GM12872 (cell line): Measurements from ENCODE around the gene LARP1B.

ENCODE experiments used
- TF ChIP-seq, protein P1 (sequence below): IDR thresholded peaks from 3 replicates; pipeline ENCODE4 v1.5.1; 2011; ENCODE audit warnings: low read depth, mild to moderate bottlenecking, low read length, moderate library complexity; ENCODE audit not compliant: insufficient read depth

The LARP1B gene

GRCh38 chr4:128060699-128061565, at the start of gene LARP1B:
LARP1B (plus strand) TSS chr4:128061312; CDS start chr4:128074952, 13,640 bp downstream.
- TF ChIP-seq, protein P1, sequence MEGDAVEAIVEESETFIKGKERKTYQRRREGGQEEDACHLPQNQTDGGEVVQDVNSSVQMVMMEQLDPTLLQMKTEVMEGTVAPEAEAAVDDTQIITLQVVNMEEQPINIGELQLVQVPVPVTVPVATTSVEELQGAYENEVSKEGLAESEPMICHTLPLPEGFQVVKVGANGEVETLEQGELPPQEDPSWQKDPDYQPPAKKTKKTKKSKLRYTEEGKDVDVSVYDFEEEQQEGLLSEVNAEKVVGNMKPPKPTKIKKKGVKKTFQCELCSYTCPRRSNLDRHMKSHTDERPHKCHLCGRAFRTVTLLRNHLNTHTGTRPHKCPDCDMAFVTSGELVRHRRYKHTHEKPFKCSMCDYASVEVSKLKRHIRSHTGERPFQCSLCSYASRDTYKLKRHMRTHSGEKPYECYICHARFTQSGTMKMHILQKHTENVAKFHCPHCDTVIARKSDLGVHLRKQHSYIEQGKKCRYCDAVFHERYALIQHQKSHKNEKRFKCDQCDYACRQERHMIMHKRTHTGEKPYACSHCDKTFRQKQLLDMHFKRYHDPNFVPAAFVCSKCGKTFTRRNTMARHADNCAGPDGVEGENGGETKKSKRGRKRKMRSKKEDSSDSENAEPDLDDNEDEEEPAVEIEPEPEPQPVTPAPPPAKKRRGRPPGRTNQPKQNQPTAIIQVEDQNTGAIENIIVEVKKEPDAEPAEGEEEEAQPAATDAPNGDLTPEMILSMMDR: no peak

DNA sequence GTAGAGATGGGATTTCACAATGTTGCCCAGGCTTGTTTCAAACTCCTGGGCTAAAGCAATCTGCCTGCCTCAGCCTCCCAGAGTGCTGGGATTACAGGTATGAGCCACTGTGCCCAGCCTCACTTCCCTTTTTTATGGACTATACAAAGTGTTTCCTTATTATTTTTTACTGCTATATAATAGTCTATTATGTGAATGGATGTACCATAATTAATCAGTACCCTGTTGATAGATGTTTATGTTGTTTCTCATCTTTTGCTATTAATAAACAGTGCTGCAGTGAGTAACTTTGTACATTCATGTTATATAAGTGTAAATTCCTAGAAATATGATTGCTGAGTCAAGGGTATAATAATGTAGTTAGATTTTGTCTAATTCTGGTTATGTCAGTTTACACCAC, 35.8 kb upstream of the LARP1B start:
- TF ChIP-seq, protein P1: no peak

DNA sequence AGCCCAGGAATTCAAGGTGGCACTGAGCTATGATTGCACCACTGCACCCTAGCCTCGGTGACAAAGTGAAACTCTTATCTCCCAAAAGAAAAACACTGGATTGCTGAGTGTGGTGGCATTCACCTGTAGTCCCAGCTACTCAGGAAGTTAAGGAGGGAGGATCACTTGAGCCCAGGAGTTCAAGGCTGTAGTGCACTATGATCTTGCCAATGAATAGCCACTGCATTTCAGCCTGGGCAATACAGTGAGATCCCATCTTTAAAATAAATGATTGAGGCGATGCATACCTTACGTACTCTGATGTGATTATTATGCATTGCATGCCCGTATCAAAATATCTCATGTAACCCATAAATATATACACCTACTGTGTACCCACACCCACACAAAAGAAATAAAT, 31.2 kb upstream of the LARP1B start:
- TF ChIP-seq, protein P1: no peak

- TF ChIP-seq, protein P1: no peak
These were observed 29.2 kb upstream of the LARP1B start for GRCh38 chr4:128031756-128032384.

GRCh38 chr4:128039568-128039967, 21.5 kb upstream of the LARP1B start:
- TF ChIP-seq, protein P1: no peak

- TF ChIP-seq, protein P1: no peak
These were observed 4.7 kb upstream of the LARP1B start for GRCh38 chr4:128056396-128056795.

GRCh38 chr4:128060121-128060698, 902 bp upstream of the LARP1B start:
- TF ChIP-seq, protein P1: no peak
